HG03064 (cell line): ENCODE data around the gene FOXA1.

ENCODE experiments used
- ATAC-seq: cut with Tn5 transposase; IDR thresholded peaks from one replicate; pipeline ENCODE4 v1.9.1; 2021; ENCODE audit warnings: low read depth; ENCODE audit not compliant: unreplicated experiment

FOXA1 gene

DNA sequence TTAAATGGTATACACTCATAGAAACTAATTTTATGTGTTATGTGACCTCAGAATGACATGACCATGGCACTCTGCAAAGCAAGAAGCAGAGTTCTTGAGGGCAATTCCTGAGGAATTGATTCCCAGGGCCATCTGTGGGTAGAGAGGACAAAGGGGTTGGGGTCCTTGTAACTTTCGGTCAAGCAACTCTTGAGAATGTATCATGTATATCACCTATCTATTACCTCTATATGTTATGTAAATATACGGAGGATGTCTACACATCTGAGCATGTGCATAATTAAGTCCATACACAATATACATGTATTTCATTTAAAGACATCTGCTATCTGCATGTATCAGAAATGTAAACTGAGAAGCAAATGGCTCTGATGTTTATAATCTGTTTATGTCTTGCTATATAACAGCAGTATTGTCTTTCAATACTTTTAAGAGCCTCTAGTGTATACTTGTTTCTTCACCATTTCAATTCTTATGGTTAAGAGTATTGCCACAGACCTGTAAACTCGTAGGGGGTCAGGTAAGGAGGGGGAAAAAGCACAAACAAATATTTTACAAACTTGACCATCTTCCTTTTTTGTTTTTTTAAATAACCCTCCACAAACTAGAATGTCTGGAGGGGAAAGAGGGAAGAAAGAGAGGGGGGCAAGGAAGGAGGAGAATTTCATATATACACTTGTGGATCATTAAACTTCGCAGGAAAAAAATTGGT, 4.5 kb downstream of the FOXA1 start:
- ATAC-seq = no peak

DNA sequence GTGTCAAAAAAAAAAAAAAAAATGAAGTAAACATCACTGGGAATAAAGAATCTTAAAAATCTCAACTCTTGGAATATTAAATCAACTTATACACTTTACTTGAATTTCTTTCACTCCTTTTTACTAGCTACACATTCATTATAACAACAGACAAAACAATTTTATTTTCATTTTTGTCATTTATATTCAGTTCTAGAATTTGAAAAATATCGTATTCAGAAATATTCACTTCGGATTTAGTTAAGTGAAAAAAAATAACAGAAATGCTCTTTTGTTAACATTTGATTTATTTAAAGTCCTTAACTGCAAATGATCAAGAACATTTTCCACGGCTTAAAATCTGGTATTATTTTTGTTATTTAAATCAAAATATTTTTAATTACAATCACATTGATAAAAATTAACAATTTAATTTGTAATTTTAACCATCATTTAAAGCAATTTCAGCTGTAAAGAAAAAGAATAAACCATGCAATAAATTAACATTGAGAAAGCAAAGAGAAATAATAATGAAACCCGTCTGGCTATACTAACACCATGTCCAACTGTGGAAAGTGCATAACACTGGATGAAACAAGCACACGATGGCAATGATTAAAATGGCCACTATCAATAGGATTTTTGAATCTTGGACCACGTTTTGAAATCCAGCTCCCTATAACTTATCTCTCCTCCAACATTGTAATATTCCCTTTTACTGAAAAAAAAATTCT, 5.2 kb downstream of the FOXA1 start:
- no peak for ATAC-seq

DNA sequence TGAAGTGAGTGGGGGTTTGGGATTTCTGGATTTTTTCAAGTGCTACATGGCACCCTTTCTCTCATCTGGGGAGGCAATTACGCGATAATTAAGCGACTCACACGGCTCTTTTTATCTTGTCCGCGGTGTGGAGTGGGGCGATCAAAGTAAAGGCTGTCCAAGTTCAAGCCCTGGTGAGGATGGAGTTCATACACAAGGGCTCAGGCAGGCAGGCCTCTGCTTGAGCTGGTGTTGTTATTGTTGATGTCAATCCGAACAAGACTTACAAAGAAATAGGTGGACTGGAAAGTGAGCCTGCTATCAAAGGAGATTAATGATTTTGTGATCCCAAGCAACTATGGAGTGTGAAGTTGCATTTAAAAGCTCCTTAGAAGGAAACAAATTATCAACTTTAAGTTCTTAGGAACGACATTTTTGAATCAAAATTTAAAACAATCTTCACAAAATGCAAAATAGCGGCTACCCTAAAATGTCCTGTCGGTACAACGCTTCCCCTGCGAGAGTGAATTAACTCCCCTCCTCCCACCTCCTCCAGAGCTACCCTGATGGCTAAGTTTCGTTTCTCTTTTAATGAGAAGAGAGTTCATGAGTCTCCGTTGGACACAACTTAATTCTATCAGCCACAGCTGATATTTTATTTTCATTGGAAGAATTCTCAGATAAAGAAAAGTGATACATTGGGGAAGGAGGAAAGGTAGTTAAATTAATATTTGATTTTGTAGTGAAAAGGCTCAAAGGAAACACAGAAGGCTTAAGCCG, 5.9 kb downstream of the FOXA1 start:
- no peak for ATAC-seq

DNA sequence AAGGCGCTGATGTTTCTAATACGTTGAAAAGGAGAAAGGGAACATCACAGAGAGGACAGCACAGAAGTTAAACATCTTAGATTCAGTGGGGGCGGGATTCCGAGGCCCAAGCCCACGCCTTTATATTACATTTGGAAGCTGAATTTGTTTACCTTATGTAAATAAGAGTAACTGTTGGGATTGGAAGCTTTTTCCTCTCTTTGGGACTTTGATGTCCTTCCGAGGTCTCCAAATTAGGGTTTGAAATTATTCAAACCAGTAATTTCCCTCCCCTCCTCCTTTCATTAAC, 6.4 kb downstream of the FOXA1 start:
- ATAC-seq = no peak

DNA sequence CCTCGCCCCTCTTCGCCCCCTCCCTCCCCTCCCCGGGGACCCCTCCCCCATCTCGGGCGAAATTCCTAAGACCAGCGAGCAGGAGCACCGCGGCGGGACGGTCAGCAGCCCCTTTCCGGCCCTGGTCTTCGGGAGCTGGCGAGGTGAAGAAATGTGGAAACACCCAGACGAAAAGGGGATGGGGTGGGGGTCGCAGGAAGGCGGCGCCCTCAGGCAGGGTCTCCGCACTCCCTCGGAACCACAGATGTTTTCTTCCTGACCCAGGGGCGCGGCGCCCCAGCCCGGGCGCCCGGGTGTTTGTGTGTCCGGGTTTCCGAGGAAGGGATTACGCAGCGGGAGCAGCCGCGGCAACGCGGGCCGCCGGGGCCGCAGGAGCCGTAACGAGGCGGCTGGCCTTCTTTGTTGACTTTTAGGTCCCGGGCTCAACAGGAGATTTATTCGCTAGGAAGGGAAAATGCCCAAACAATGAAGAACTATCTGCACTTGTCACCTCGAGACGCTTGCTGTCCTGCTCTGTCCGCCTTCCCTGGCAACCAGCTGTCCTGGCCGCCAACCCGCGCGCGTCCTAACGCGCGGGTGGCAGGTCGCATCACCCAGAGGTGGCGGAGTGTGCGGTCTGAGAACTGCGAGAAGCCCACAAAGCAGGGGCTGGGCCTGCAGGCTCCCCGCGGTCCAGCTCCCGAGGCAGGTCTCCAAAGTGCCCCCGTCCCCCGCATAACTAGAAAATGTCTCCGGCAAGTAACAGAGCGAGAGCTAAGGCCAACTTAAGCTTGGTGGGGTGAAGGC, 7.0 kb downstream of the FOXA1 start:
- no peak for ATAC-seq

DNA sequence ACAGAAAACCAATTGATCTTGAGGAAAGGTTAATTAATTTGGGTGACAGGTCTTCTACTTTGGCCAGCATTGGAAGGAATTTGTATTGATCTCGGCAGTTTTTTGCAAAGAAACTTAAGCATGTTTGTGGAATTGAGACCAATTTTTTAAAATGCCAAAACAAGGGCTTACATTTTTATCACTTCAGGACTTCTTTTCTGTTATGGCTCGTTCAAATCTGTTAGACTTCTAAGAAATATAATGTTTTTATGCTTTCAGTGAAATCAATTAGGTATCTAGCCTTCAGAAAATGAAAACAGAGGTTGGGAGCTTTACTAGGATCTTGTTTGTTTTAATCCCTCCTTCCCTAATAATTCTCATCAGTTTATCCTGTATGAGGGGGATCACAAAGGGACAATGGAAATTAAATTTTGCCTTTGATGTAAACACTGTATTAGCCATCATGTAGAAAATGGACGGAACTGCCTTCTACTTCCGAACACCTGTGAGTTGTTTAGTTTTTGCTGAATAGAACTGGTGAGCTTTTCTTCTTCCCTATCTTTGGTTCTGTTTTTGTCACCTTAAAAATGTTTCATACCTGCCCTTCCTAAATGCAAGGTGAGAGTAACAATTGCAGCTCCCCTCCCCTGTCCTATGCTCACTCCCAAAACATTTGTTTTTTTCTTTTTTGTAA, 7.8 kb downstream of the FOXA1 start:
- no peak for ATAC-seq

DNA sequence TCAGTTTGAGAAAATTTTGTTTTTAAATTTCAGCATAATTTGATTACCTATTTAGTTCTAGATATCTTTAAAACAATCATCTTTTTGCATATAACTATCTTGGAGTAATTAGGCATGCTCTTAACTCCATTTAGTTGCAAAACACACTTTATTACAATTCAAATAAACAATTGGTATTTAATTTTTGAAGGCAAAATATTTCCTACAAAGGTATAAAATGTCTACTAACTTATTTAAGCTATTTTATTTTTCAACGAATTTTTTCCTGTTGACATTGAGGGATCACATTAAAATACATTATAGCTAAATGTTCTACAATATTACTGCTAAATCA, 8.3 kb downstream of the FOXA1 start:
- no peak for ATAC-seq

DNA sequence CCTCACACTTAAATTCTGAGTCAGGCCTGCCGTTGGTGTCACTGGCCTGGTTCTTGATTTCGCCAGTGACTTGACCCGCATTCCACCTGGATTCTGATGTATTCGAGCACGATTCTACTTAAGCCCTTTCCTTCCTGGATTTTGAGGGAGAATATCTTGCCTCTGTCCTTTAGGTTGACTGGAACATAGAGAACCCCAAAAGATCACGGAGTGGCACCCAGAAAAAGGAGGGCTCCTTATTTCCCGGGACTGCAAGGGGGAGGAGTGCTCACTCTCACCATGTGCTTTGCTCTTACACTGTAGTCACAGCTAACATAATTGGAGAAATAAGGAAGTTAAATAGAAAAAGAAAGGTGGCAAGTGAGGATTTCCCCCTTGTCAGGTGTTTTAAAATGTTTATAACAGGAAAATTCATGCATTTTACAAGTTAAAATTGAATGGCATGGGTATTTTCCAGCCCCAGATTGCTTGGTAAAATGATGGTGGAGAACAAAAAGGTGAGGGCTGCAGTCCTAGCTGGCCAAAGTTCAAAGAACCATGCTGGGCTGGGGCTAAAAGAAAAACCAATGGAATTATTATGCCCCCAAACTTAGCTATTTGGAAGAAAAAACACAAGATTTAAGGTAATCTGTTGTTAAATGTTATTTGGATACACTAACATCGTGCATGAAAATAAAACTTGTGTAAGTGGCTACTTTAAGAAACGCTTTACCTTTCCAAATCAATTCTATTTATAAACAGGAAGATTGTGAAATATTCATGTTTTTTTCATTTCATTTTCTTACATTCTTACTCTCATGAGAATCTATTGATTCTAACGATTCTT, 8.9 kb downstream of the FOXA1 start:
- ATAC-seq = no peak

DNA sequence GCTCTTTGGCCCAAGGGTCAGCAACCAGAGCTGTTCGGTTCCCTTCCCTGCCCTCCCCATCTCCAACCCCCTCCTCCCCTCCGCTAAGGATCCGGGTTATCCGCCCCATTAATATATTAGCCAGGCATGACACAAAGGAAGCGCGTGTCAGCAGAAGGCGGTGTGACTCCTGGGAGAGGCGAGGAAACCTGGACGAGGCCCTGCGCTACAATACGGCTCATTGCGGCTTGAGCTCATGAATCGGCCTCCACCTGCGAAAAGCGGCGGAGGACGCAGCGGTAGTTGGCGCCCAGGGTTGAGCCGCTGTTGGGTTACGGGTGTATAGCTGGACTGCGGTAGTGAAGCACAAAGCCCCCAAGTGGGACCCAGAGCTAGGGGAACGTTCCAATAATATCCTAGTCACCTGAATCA, 9.9 kb downstream of the FOXA1 start:
- ATAC-seq = no peak

DNA sequence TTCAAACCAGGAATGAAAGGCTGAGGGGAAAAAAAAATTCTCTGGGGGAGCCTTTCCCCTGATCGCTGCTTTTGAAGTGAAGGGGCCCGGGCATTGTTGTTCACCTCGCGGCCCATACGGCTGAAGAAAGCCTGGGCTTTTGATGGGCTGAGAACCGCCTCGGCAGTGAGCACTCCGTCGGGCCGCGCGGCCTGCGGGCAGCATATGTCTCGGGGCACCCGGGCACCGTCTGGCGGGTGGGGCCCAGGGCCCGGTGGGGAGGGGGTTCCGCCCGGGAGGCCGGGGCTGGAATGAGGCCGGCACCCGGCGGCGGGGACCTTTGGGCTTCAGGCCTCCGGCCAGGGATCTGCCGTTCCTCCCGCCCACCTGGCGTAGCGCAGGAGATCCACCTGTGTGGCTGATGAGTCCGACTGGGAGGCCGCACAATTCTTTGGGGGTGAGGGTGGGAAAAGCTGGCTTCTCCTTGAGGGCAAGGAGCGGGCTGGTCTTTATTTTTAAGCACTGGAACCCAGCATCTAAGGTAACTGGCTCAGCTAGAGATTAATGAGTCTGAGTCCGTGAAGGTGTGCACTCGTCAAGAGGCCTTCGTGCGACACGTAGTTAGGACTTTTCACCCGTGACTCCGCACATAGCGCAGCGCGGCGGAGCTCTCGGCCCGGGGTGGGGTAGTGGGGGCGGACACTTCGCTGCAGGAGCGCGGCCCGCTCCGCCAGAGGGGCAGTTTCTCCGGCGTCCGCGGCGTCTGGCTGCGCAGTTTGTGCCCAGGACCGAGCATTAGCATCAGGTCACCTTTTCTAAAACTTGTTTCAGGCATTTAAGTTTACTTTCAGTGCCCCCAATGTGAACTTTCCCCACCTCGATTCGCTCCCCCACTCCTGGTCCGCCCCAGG, 10.6 kb downstream of the FOXA1 start:
- ATAC-seq = no peak

DNA sequence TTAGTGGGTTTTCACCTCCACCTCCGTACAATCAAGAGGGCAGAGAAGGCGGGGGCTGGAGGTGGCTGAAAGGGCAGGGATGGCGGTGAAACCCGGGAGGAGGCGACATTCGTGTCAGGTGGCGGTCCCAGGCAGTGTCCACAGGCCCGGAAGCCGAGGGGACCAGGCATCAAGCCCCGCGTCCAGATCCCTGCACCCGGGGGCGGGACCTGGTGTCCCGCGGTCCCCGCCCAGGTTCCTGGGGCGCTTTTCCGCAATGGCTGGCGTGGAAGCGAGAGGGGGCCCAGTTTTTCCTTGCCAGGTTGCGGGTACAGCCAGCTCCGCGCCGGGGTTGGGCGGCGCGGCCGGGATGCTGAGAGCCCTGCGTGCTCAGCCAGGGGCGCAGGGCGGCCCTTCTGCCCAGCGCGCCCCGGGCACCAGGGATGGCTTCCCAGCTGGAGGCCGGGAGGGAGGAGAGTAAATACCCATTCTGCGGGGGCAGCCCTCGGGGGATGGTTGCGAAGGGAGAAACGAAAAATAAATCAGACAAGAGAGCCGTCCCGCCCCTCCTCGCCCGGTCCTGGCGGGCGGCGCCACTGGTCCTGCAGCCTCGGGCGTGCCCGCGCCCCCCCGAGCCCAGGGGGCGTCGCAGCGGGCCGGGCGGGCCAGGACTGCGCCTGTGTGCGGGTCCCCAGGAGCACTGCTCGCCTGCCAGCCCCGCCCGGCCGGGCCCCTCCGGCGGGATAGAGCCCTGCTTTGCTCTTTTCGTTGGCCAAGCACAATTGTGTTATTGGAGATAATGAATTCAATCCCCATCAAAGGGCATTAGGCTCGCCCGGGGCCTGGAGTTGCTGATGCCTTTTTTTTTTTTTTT, 11.5 kb downstream of the FOXA1 start:
- no peak for ATAC-seq

DNA sequence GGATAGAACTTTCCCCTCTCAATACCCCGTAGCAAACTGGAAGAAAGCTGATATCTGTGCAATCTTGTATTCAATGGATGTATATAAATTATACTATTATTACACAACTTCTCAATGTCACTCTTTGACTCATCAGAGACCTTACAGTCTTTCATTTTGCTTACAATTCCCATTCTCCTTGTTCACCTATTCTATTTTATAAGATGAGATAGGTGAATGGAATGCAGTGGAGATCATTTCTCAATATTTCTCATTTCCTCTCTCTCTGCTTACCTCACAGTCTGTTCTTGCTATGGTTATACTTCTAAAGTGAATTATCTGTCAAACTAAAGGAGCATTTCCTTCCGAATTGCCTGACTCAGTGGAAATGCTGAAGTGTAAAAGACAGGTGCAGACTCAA, 14.9 kb downstream of the FOXA1 start:
- no peak for ATAC-seq

DNA sequence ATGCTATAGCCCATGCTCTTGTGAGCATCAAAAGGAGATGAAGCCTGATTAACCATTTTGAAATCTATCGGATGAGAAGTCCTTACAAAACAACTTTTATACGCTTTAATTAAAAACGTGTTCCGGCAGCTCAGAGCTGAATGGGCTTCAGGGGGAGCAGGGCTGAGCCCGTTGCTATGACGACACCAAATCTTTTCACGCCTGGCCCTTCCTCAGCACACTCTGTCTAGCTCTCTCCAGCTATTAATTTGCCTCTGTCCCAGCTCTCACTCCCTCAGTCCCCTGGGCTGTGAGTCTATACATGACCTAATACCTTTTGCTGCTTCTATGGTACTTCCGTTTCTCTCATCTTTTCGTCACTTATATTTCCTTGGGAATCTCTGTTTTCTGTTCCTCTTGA, 15.8 kb downstream of the FOXA1 start:
- ATAC-seq = no peak

DNA sequence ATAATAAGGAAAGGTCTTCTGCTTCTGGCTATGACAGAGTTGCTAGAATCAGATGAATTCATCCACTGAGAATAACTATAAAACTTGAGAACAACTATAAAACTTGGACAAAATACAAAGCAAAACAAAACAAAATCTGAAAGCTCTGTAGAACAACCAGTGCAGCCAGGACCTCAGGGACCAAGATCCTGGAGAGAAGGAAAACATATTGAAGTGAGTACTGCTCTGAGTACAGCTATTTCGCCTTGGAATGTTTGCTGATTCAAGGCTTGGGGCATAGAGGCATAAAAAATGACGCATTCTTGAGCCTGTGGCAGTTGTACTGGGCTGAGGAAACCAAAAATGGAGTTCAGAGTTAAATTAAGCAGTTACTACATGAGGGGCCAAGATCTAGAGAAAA, 21.7 kb downstream of the FOXA1 start:
- no peak for ATAC-seq

DNA sequence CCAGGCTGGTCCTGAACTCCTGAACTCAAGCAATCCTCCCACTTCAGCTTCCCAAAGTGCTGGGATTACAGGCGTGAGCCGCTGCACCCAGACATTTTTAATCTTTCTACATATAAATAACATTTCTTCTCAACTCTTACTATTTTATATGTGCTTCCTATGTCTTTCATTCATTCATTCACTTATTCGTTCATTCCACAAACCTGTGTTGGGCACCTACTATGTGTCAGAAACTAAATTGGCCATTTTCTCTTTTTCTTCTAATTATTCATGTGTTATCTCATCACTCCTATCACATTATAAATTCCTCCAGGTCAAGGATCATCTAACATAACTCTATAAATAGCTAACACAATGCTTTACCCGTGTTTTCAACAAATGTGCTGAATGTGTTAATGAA, 23.7 kb downstream of the FOXA1 start:
- ATAC-seq = no peak

DNA sequence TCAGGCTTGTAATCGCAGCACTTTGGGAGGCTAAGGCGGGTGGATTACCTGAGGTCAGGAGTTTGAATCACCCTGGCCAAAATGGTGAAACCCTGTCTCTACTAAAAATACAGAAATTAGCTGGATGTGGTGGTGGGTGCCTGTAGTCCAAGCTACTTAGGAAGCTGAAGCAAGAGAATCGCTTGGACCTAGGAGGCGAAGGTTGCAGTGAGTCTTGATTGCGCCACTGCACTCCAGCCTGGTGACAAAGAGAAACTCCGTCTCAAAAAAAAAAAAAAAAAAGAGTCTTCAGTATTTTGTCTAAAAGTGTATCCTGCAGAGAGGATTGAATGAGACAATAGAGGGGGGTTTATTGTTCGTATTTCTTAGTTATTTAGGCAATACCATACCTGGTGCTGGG, 25.3 kb downstream of the FOXA1 start:
- ATAC-seq = no peak

DNA sequence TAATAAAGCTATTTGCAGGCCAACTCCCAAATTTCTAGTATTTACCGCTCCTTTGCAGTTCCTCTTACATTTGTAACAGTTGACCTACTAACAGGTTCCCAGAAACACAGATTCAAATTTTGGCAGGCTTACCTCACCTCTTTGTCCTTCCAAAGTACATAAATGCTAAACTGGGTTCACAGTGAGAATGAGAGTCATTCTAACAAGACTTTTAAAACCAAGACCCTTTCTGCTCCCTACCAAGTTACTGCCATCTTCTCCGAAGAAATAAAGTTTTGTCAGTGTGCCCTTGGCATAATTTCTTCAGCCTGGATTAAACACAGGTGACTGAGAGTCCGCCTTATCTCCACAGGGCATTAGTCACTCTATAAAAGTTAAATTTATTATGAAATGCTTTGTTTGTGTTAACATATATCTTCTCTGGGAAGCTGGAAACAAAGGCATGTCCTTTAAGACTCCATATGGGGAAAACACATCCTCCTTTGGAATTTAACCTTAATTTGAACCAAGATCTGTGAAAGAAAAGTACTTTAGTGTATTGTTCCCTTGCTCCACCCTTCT, 28.2 kb downstream of the FOXA1 start:
- no peak for ATAC-seq

DNA sequence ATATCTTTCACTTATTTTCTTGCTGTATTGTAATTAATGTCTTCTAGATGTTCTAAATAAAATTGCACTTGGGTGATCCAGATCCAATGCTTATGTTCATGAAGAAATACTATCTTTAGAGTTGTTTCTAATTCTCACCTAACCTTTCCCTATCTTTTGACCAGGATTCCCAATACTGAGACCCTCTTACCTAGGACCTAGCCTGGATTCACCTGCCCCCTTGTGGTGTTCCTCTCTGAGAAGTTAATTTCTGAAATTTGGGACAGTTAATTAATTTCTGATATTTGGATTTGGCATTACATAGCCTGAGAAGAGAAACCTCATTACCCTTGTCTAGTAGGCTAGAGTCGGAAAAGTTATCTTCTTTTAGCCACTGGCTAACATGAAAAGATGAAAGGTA, 29.5 kb downstream of the FOXA1 start:
- ATAC-seq = no peak
